Gastrocnemius medialis (tissue), 4 donors: ENCODE measurements around the gene CMKLR1.

Source experiments
- CTCF ChIP-seq, 5 experiments: fragments of 450-650 bp in 3 of 5; fragments of 200-600 bp in 2 of 5; sonication (generic) in 2 of 5; IDR thresholded peaks in 4 of 5; conservative IDR thresholded peaks in 1 of 5; 1 replicate in 4 of 5; 2 replicates in 1 of 5; pipeline ENCODE4 v1.5.1; 2016 to 2019; ENCODE audit warnings: antibody characterized with exemption in 5 of 5, mild to moderate bottlenecking in 3 of 5, moderate library complexity in 3 of 5
- POLR2A ChIP-seq, 2 donors: fragments of 450-650 bp; IDR thresholded peaks; one replicate each; pipeline ENCODE4 v1.6.1; 2017; ENCODE audit warnings: antibody characterized with exemption in 2 of 2, mild to moderate bottlenecking in 2 of 2, moderate library complexity in 2 of 2

GRCh38 chr12:108271951-108272872, 66.9 kb downstream of the CMKLR1 start:
- TF ChIP-seq CTCF (IDR thresholded peaks at IDR 0.05 in 4 of 5, conservative IDR thresholded peaks at IDR 0.05 in 1 of 5) (no peak), POLR2A (IDR thresholded peaks at IDR 0.05) (no peak)
